ENCODE measurements around the gene RET. TPM values are rescaled to one million over a fixed set of nuclear protein-coding genes. Genes with fewer than 3 reads are reported as not detected.

The RET gene
- total RNA-seq, 1 donor from 2014 or later: 0.20 TPM

DNA sequence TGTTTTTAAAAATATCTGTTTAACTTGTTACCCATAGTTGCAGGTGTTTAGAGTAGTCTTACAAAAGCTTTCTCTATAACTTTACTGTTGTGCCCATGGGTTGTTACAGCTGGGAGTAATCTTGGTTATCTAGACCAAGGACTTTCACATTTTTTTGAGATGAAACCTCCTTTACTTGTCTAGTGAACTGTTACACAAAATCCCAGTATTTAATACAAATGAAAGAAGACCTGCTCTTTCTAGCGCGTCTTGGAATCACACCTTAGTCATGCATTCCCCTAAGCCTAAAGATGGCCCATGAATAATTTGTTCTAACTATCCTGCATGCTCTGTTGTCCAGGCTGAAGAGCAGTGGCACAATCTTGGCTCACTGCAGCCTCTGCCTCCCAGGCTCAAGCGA lies 99.4 kb downstream of the RET start:
- ATAC-seq: no peak

DNA sequence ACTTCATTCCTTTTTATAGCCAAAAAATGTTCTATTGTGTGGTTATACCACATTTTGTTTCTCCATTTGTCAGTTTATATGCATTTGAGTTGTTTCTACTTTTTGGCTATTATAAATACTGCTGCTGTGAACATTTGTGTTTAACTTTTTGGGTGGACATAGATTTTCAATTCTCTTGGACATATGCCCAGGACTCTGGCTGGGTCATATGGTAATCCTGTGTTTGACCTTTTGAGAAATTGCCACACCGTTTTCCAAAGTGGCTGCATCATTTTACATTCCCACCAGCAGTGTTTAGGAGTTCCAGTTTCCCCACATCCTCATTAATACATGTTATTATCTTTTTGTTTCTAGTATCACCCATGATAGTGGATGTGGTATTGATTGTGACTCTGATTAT lies 100.7 kb downstream of the RET start:
- ATAC-seq: no peak

Other genes with a start within 250 kb of the RET start
- 4.9 TPM for gene CSGALNACT2, start 61.4 kb downstream of the RET start, total RNA-seq
- 1.00 TPM for gene RASGEF1A, start 190.0 kb downstream of the RET start, total RNA-seq

Measured in esophagus mucosa (tissue), 1 donor.